PFSK-1 (cell line): ENCODE measurements around the gene ANGPT4.

Experiments used
- FOXP2 ChIP-seq: optimal IDR thresholded peaks from 2 replicates; pipeline ENCODE3; 2011; ENCODE audit warnings: borderline replicate concordance, control low read depth, inconsistent platforms; ENCODE audit not compliant: insufficient read depth; ENCODE audit errors: extremely low read length, extremely low read depth
- POLR2AphosphoS5 ChIP-seq: IDR thresholded peaks from 2 replicates; pipeline ENCODE4 v1.6.1; 2012; ENCODE audit warnings: low read depth, mild to moderate bottlenecking, control low read depth, low read length, moderate library complexity
- REST ChIP-seq, 2 experiments: IDR thresholded peaks; 2 replicates each; pipeline versions ENCODE4 v1.6.1 to v1.8.0; 2011 to 2012; ENCODE audit warnings: low read depth in 2 of 2, low read length in 2 of 2, control low read depth in 1 of 2, inconsistent platforms in 1 of 2, mild to moderate bottlenecking in 1 of 2, moderate library complexity in 1 of 2; ENCODE audit not compliant: insufficient read depth in 1 of 2
- SIN3A ChIP-seq: IDR thresholded peaks from 2 replicates; pipeline ENCODE4 v1.6.1; 2012; ENCODE audit warnings: mild to moderate bottlenecking, low read length, moderate library complexity, borderline replicate concordance; ENCODE audit not compliant: insufficient read depth
- TAF1 ChIP-seq: IDR thresholded peaks from 2 replicates; pipeline ENCODE4 v1.6.1; 2012; ENCODE audit warnings: low read length, control low read depth, borderline replicate concordance; ENCODE audit not compliant: insufficient read depth

The ANGPT4 gene

GRCh38 chr20:906001-906520 lies 10.1 kb downstream of the ANGPT4 start:
- no peak for TF ChIP-seq FOXP2
- TF ChIP-seq REST (IDR thresholded peaks at IDR 0.05; ENCODE audit: insufficient read depth in 1 of 2, low read depth in 2 of 2, low read length in 2 of 2) = no peak
- TF ChIP-seq SIN3A = no peak
- no peak for TF ChIP-seq TAF1
- TF ChIP-seq POLR2AphosphoS5 = no peak

GRCh38 chr20:905396-905961 lies 10.7 kb downstream of the ANGPT4 start:
- TF ChIP-seq SIN3A = no peak

GRCh38 chr20:904039-904545 lies 12.0 kb downstream of the ANGPT4 start:
- TF ChIP-seq SIN3A (no peak), REST (IDR thresholded peaks at IDR 0.05; ENCODE audit: insufficient read depth in 1 of 2, low read depth in 2 of 2, low read length in 2 of 2) (no peak), FOXP2 (no peak), TAF1 (no peak), POLR2AphosphoS5 (no peak)

- TF ChIP-seq FOXP2 (no peak), POLR2AphosphoS5 (no peak), SIN3A (no peak), TAF1 (no peak), REST (IDR thresholded peaks at IDR 0.05; ENCODE audit: insufficient read depth in 1 of 2, low read depth in 2 of 2, low read length in 2 of 2) (no peak)
These were observed 19.6 kb downstream of the ANGPT4 start for GRCh38 chr20:896501-897025.

GRCh38 chr20:891706-892080 lies 24.4 kb downstream of the ANGPT4 start:
- TF ChIP-seq FOXP2 (no peak), SIN3A (no peak), POLR2AphosphoS5 (no peak), REST (IDR thresholded peaks at IDR 0.05; ENCODE audit: insufficient read depth in 1 of 2, low read depth in 2 of 2, low read length in 2 of 2) (no peak), TAF1 (no peak)
